Measurements from ENCODE around the gene DOCK1. TPM values are rescaled to one million over a fixed set of nuclear protein-coding genes. Genes with fewer than 3 reads are reported as not detected.

The DOCK1 gene
- total and polyA plus RNA-seq, 2 experiments from 2014 or later = 22.8 to 45.6 TPM

DNA sequence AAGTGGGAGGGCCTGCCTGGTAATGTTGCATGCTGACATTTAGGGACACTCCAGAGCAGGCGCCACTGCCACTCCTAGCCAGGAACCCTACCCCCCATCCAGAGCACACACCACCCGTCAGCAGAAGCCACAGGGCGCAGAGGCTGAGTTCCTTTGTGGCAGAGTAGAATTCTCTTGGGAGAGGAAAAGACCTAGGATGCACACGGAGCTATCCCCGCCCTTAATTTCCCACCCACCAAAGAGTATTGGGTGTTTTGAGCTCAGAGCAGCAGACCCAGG lies 291.9 kb downstream of the DOCK1 start:
- no peaks in the 10 kb centered on the region for H3K36me3 ChIP-seq (ENCODE audit: low read depth)
- no peaks in the 10 kb centered on the region for H3K9me2 ChIP-seq (ENCODE audit: insufficient read depth)
- 80 to 84% methylated on average over 4 to 5 of the region's 5 CpGs for WGBS, 2 experiments (ENCODE audit: low coverage in 1 of 2, low lambda C conversion rate in 2 of 2, missing lambda C conversion rate in 2 of 2)
- no peak for DNase-seq
- H3K27ac ChIP-seq = no peak overlapping the region
- H3K9me3 ChIP-seq (ENCODE audit: low read depth) = no peaks in the 10 kb centered on the region
- in situ Hi-C loops (cut with MboI) = no loop called here
- H3K79me2 ChIP-seq (ENCODE audit: insufficient read depth) = no peaks in the 10 kb centered on the region; the same call in 1 of the 2 replicates
- H2AFZ ChIP-seq = no peak overlapping the region
- H3K4me3 ChIP-seq = peak overlapping the region; percentile 79
- peaks cover 5% of the 10 kb centered on the region; the same call in 1 of the 2 replicates for H4K20me1 ChIP-seq (ENCODE audit: insufficient read depth)
- no peak for TF ChIP-seq EZH2phosphoT487 (IDR thresholded peaks at IDR 0.05; ENCODE audit: insufficient read depth, low read depth)
- H3K9ac ChIP-seq = no peak overlapping the region
- H3K4me1 ChIP-seq (ENCODE audit: insufficient read depth) = 0 out of 2 replicates have a peak, but pooled peaks cover 8% of the 10 kb centered on the region
- no peaks in the 10 kb centered on the region for H3K27me3 ChIP-seq (replicated peaks; ENCODE audit: insufficient read depth)
- H3F3A ChIP-seq (ENCODE audit: insufficient read depth) = peaks cover 15% of the 10 kb centered on the region
- peak overlapping the region; percentile 36 for H3K4me2 ChIP-seq (ENCODE audit: unreplicated experiment)

DNA sequence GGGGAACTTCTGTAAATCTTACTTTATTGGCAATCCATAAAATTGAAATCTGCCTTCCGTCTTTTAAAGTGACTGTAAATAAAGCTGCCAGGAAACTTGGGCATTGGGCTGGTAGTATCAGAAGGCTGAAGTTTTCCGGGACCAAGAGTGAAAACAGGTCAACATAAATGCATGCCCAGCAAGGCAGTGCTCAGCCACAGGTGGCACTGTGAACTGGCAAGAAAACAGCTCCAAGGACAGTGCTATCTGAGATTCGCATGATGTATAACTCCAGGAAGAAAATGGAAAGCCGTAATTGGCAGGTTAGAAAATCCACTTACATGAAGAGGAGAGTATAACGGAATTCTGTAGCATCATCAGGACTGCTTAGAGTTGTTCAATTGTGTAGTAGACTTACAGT lies 293.1 kb downstream of the DOCK1 start:
- no peaks in the 10 kb centered on the region for H3K36me3 ChIP-seq (ENCODE audit: low read depth)
- in situ Hi-C loops (cut with MboI) = no loop called here
- no peaks in the 10 kb centered on the region for H3K9me2 ChIP-seq (ENCODE audit: insufficient read depth)
- TF ChIP-seq EZH2phosphoT487 (IDR thresholded peaks at IDR 0.05; ENCODE audit: insufficient read depth, low read depth) = no peak
- no peak for TF ChIP-seq EZH2 (IDR thresholded peaks at IDR 0.05; ENCODE audit: insufficient read depth, poor library complexity, severe bottlenecking)
- peaks cover 12% of the 10 kb centered on the region for H3F3A ChIP-seq (ENCODE audit: insufficient read depth)
- H3K9ac ChIP-seq = no peak overlapping the region
- H3K9me3 ChIP-seq (ENCODE audit: low read depth) = no peaks in the 10 kb centered on the region
- peak; percentile 9 for DNase-seq
- no peak overlapping the region for H3K4me3 ChIP-seq
- H3K27ac ChIP-seq = no peak overlapping the region
- no peaks in the 10 kb centered on the region for H3K27me3 ChIP-seq (replicated peaks; ENCODE audit: insufficient read depth)
- H4K20me1 ChIP-seq (ENCODE audit: insufficient read depth) = no peaks in the 10 kb centered on the region
- H3K4me2 ChIP-seq (ENCODE audit: unreplicated experiment) = no peak overlapping the region
- H2AFZ ChIP-seq = no peak overlapping the region
- H3K4me1 ChIP-seq (ENCODE audit: insufficient read depth) = 0 out of 2 replicates have a peak, but pooled peaks cover 8% of the 10 kb centered on the region
- H3K79me2 ChIP-seq (ENCODE audit: insufficient read depth) = no peaks in the 10 kb centered on the region; the same call in 1 of the 2 replicates
- 89% methylated on average over 5 of the region's 5 CpGs for WGBS, 2 experiments (ENCODE audit: low coverage in 1 of 2, low lambda C conversion rate in 2 of 2, missing lambda C conversion rate in 2 of 2)

DNA sequence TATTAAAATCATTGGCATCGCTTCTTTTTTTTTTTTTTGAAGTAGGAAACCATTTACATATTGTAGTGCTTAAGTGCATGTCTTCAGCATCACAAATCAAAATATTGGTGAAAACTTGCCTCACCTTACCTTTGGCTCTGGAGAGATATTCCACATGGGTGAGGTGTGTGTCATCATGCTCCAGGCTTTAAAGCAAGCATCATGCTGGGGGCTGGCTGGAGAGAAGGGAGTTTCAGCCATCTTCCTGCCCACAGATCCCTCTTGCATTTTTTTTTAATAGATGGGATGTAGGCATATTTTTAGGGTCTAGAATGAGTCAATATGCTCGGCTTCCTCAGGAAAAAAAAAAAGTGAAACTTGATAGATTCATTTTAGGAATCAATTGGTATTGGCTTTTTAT lies 293.5 kb downstream of the DOCK1 start:
- in situ Hi-C loops (cut with MboI) = no loop called here

DNA sequence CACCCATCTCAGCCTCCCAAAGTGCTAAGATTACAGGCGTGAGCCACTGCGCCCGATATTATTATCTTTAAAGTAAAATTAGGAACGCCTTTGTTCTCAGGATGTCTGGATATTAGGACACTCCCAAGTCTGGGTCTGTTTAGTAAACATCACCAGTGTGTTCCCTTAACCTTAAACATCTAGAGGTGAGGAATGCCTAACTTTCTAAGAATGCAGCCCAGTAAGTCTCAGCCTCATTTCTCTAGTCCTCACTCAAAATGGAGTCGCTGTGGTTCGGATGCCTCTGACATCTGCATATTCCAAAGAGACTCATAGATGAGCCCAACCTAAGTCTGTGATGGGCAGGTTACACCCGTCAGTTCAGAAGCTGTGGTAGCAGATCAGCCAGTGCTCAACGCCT lies 295.4 kb downstream of the DOCK1 start:
- in situ Hi-C loops (cut with MboI) = no loop called here
- no peaks in the 10 kb centered on the region for H3K36me3 ChIP-seq (ENCODE audit: low read depth)
- H3K4me3 ChIP-seq = no peak overlapping the region
- H3F3A ChIP-seq (ENCODE audit: insufficient read depth) = no peaks in the 10 kb centered on the region
- no peaks in the 10 kb centered on the region for H3K9me3 ChIP-seq (ENCODE audit: low read depth)
- WGBS, 2 experiments (ENCODE audit: low coverage in 1 of 2, low lambda C conversion rate in 2 of 2, missing lambda C conversion rate in 2 of 2) = 97 to 98% methylated on average over 8 of the region's 8 CpGs
- H3K27ac ChIP-seq = no peak overlapping the region
- 0 out of 2 replicates have a peak, but pooled peaks cover 6% of the 10 kb centered on the region for H3K4me1 ChIP-seq (ENCODE audit: insufficient read depth)
- no peak overlapping the region for H2AFZ ChIP-seq
- H4K20me1 ChIP-seq (ENCODE audit: insufficient read depth) = no peaks in the 10 kb centered on the region
- H3K9ac ChIP-seq = no peak overlapping the region
- H3K4me2 ChIP-seq (ENCODE audit: unreplicated experiment) = no peak overlapping the region
- TF ChIP-seq EZH2 (IDR thresholded peaks at IDR 0.05; ENCODE audit: insufficient read depth, poor library complexity, severe bottlenecking) (no peak), EZH2phosphoT487 (IDR thresholded peaks at IDR 0.05; ENCODE audit: insufficient read depth, low read depth) (no peak)
- no peaks in the 10 kb centered on the region for H3K27me3 ChIP-seq (replicated peaks; ENCODE audit: insufficient read depth)
- H3K79me2 ChIP-seq (ENCODE audit: insufficient read depth) = no peaks in the 10 kb centered on the region; the same call in 1 of the 2 replicates
- no peaks in the 10 kb centered on the region for H3K9me2 ChIP-seq (ENCODE audit: insufficient read depth)
- DNase-seq = no peak

More for the DNA sequence above, 293.5 kb downstream of the DOCK1 start:
- H3K4me2 ChIP-seq (ENCODE audit: unreplicated experiment) = no peak overlapping the region
- peaks cover 10% of the 10 kb centered on the region for H3F3A ChIP-seq (ENCODE audit: insufficient read depth)
- no peak overlapping the region for H3K27ac ChIP-seq
- TF ChIP-seq EZH2phosphoT487 (IDR thresholded peaks at IDR 0.05; ENCODE audit: insufficient read depth, low read depth) (no peak), EZH2 (IDR thresholded peaks at IDR 0.05; ENCODE audit: insufficient read depth, poor library complexity, severe bottlenecking) (no peak)
- H3K4me1 ChIP-seq (ENCODE audit: insufficient read depth) = 0 out of 2 replicates have a peak, but pooled peaks cover 8% of the 10 kb centered on the region
- H3K9me2 ChIP-seq (ENCODE audit: insufficient read depth) = no peaks in the 10 kb centered on the region
- no peaks in the 10 kb centered on the region for H3K36me3 ChIP-seq (ENCODE audit: low read depth)
- H3K79me2 ChIP-seq (ENCODE audit: insufficient read depth) = no peaks in the 10 kb centered on the region; the same call in 1 of the 2 replicates
- no peaks in the 10 kb centered on the region for H3K27me3 ChIP-seq (replicated peaks; ENCODE audit: insufficient read depth)
- no peak overlapping the region for H2AFZ ChIP-seq
- H4K20me1 ChIP-seq (ENCODE audit: insufficient read depth) = no peaks in the 10 kb centered on the region
- H3K4me3 ChIP-seq = no peak overlapping the region
- DNase-seq = no peak
- H3K9ac ChIP-seq = no peak overlapping the region
- WGBS, 2 experiments (ENCODE audit: low coverage in 1 of 2, low lambda C conversion rate in 2 of 2, missing lambda C conversion rate in 2 of 2) = 66 to 92% methylated on average over 2 of the region's 2 CpGs
- no peaks in the 10 kb centered on the region for H3K9me3 ChIP-seq (ENCODE audit: low read depth)

DNA sequence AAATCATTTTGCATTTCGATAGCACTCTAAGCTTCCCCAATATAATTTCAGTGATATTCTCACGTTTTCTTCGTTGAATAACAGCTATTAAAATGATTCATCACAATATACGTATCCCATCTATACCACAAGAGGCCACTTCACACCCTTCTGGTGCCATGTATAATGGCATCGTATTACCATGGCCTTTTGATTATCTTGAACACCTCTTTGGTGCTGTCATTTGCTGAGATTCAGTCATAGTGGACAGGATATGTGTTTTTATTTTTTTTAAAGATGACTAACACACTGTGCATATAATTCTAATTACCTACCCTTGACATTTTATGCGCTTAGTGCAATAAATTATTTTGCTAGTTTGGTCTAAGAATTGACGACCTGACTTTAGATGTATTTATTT lies 297.8 kb downstream of the DOCK1 start:
- Histone ChIP-seq H3K79me2 (ENCODE audit: insufficient read depth) (no peaks in the 10 kb centered on the region; the same call in 1 of the 2 replicates), H3K27me3 (replicated peaks; ENCODE audit: insufficient read depth) (no peaks in the 10 kb centered on the region), H3K4me2 (ENCODE audit: unreplicated experiment) (no peak overlapping the region), H3K36me3 (ENCODE audit: low read depth) (no peaks in the 10 kb centered on the region), H3K9me2 (ENCODE audit: insufficient read depth) (no peaks in the 10 kb centered on the region), H3K4me3 (no peak overlapping the region), H3F3A (ENCODE audit: insufficient read depth) (no peaks in the 10 kb centered on the region), H3K9ac (no peak overlapping the region), H2AFZ (no peak overlapping the region), H3K4me1 (ENCODE audit: insufficient read depth) (no peaks in the 10 kb centered on the region), H4K20me1 (ENCODE audit: insufficient read depth) (no peaks in the 10 kb centered on the region), H3K27ac (no peak overlapping the region), H3K9me3 (ENCODE audit: low read depth) (no peaks in the 10 kb centered on the region)
- in situ Hi-C loops (cut with MboI) = no loop called here
- DNase-seq = no peak
- 92 to 93% methylated on average over 7 of the region's 7 CpGs for WGBS, 2 experiments (ENCODE audit: low coverage in 1 of 2, low lambda C conversion rate in 2 of 2, missing lambda C conversion rate in 2 of 2)
- no peak for TF ChIP-seq EZH2phosphoT487 (IDR thresholded peaks at IDR 0.05; ENCODE audit: insufficient read depth, low read depth)
- no peak for TF ChIP-seq EZH2 (IDR thresholded peaks at IDR 0.05; ENCODE audit: insufficient read depth, poor library complexity, severe bottlenecking)
